ENCODE data around the gene P2RY8. TPM values are rescaled to one million over a fixed set of nuclear protein-coding genes. Genes with fewer than 3 reads are reported as not detected.
"Not testable (repeated sequence)": the region's sequence is repeated elsewhere in the genome, so short reads cannot be mapped to it uniquely, and the experiment has no call there.

Gene P2RY8
- total and polyA plus RNA-seq, 7 donors: 0.79 to 4.1 (median 1.5) TPM

- no peak for ATAC-seq
- intact Hi-C loops (cut with DNase I): loop anchor here in 1 of 2 donors (10.0 kb wide), 1 partner anchor 54 kb away; the partner anchor contains the start of gene SLC25A6
- H3K4me1 ChIP-seq: no peaks in the 10 kb centered on the region
Observed at GRCh38 chrX:1449036-1449822, 87.8 kb downstream of the P2RY8 start.

GRCh38 chrX:1448573-1449001 lies 88.4 kb downstream of the P2RY8 start:
- WGBS, 3 donors: 95 to 98% (median 98%) methylated on average over 5 of the region's 5 CpGs
- H3K9me3 ChIP-seq; H3K4me3 ChIP-seq; H3K36me3 ChIP-seq (ENCODE audit: insufficient read depth in 1 of 2, low read depth in 1 of 2); DNase-seq; H3K4me1 ChIP-seq; H3K27me3 ChIP-seq (ENCODE audit: insufficient read depth in 3 of 3, low read length in 2 of 3); H3K27ac ChIP-seq; ATAC-seq: not testable (repeated sequence)
- intact Hi-C loops (cut with DNase I): loop anchor here in 1 of 2 donors (10.0 kb wide), 1 partner anchor 54 kb away; the partner anchor contains the start of gene SLC25A6

More at GRCh38 chrX:1449036-1449822, 87.8 kb downstream of the P2RY8 start:
- no peaks in the 10 kb centered on the region for H3K9me3 ChIP-seq
- DNase-seq: no peak
- no peak overlapping the region for H3K4me3 ChIP-seq
- no peaks in the 10 kb centered on the region for H3K27me3 ChIP-seq (ENCODE audit: insufficient read depth in 3 of 3, low read length in 2 of 3)
- WGBS, 3 donors: 86 to 93% (median 93%) methylated on average over 9 of the region's 9 CpGs
- no peaks in the 10 kb centered on the region for H3K36me3 ChIP-seq (ENCODE audit: insufficient read depth in 1 of 2, low read depth in 1 of 2)
- no peak overlapping the region for H3K27ac ChIP-seq
- no peak for TF ChIP-seq CTCF (IDR thresholded peaks at IDR 0.05)

GRCh38 chrX:1447969-1448572 lies 88.9 kb downstream of the P2RY8 start:
- not testable (repeated sequence) for DNase-seq, H3K4me3 ChIP-seq
- WGBS, 3 donors: 98 to 99% (median 98%) methylated on average over 8 of the region's 8 CpGs

GRCh38 chrX:1446984-1447968 lies 89.7 kb downstream of the P2RY8 start:
- intact Hi-C loops (cut with DNase I): loop anchor here in 1 of 2 donors (10.0 kb wide), 1 partner anchor 52 kb away; the partner anchor contains the start of gene SLC25A6
- H3K27ac ChIP-seq; H3K27me3 ChIP-seq (ENCODE audit: insufficient read depth in 3 of 3, low read length in 2 of 3); DNase-seq; H3K9me3 ChIP-seq; ATAC-seq; H3K4me1 ChIP-seq; H3K36me3 ChIP-seq (ENCODE audit: insufficient read depth in 1 of 2, low read depth in 1 of 2); H3K4me3 ChIP-seq: not testable (repeated sequence)
- WGBS, 3 donors: 94 to 95% (median 95%) methylated on average over 13 of the region's 13 CpGs

More at GRCh38 chrX:1447969-1448572, 88.9 kb downstream of the P2RY8 start:
- H3K36me3 ChIP-seq (ENCODE audit: insufficient read depth in 1 of 2, low read depth in 1 of 2); H3K4me1 ChIP-seq; H3K27me3 ChIP-seq (ENCODE audit: insufficient read depth in 3 of 3, low read length in 2 of 3); ATAC-seq; H3K27ac ChIP-seq; H3K9me3 ChIP-seq: not testable (repeated sequence)
- intact Hi-C loops (cut with DNase I): loop anchor here in 1 of 2 donors (10.0 kb wide), 1 partner anchor 53 kb away; the partner anchor contains the start of gene SLC25A6

- intact Hi-C loops (cut with DNase I): loop anchor here in 1 of 2 donors (10.0 kb wide), 1 partner anchor 50 kb away; the partner anchor contains the start of gene SLC25A6
- Histone ChIP-seq H3K4me3 (no peak overlapping the region), H3K36me3 (ENCODE audit: insufficient read depth in 1 of 2, low read depth in 1 of 2) (peaks cover 0 to 13% of the 10 kb centered on the region in 2 donors), H3K27me3 (ENCODE audit: insufficient read depth in 3 of 3, low read length in 2 of 3) (no peaks in the 10 kb centered on the region), H3K27ac (no peak overlapping the region), H3K4me1 (no peaks in the 10 kb centered on the region), H3K9me3 (no peaks in the 10 kb centered on the region)
- 97 to 98% (median 97%) methylated on average over 19 of the region's 19 CpGs for WGBS, 3 donors
- ATAC-seq (no peak), DNase-seq (no peak)
- TF ChIP-seq CTCF (IDR thresholded peaks at IDR 0.05): no peak
Observed at GRCh38 chrX:1444561-1445500, 92.2 kb downstream of the P2RY8 start.
